Measurements from ENCODE around the gene HSP90AA1. TPM values are rescaled to one million over a fixed set of nuclear protein-coding genes. Genes with fewer than 3 reads are reported as not detected.

Gene HSP90AA1
- total RNA-seq, 2 donors from 2014 or later, result 423 to 540 TPM

GRCh38 chr14:102058961-102059360 lies 27.9 kb downstream of the HSP90AA1 start:
- DNase-seq (ENCODE audit: low spot score), result no peak
- Histone ChIP-seq H3K36me3 (no peaks in the 10 kb centered on the region), H3K4me1 (replicated peaks) (no peaks in the 10 kb centered on the region), H3K27ac (no peak overlapping the region), H3K9me3 (no peaks in the 10 kb centered on the region), H3K4me3 (no peak overlapping the region), H3K27me3 (replicated peaks; ENCODE audit: insufficient read depth) (no peaks in the 10 kb centered on the region)
- TF ChIP-seq POLR2AphosphoS5 (IDR thresholded peaks at IDR 0.05) (no peak), POLR2A (IDR thresholded peaks at IDR 0.05) (no peak), CTCF (IDR thresholded peaks at IDR 0.05) (no peak)
- WGBS, result 55% methylated on average over 5 of the region's 5 CpGs
- intact Hi-C loops (cut with DNase I), result no loop called here

GRCh38 chr14:102058146-102058545 lies 28.7 kb downstream of the HSP90AA1 start:
- no peak for DNase-seq (ENCODE audit: low spot score)
- intact Hi-C loops (cut with DNase I), result no loop called here
- WGBS, result 78% methylated on average over 7 of the region's 7 CpGs
- Histone ChIP-seq H3K4me1 (replicated peaks) (no peaks in the 10 kb centered on the region), H3K27me3 (replicated peaks; ENCODE audit: insufficient read depth) (no peaks in the 10 kb centered on the region), H3K36me3 (no peaks in the 10 kb centered on the region), H3K27ac (no peak overlapping the region), H3K9me3 (no peaks in the 10 kb centered on the region), H3K4me3 (no peak overlapping the region)
- TF ChIP-seq CTCF (IDR thresholded peaks at IDR 0.05) (no peak), POLR2AphosphoS5 (IDR thresholded peaks at IDR 0.05) (no peak), POLR2A (IDR thresholded peaks at IDR 0.05) (no peak)

GRCh38 chr14:102057480-102058114 lies 29.2 kb downstream of the HSP90AA1 start:
- no peak for DNase-seq (ENCODE audit: low spot score)
- no peaks in the 10 kb centered on the region for H3K27me3 ChIP-seq (replicated peaks; ENCODE audit: insufficient read depth)
- no peaks in the 10 kb centered on the region for H3K4me1 ChIP-seq (replicated peaks)
- no peaks in the 10 kb centered on the region for H3K9me3 ChIP-seq
- H3K4me3 ChIP-seq, result no peak overlapping the region
- no peak overlapping the region for H3K27ac ChIP-seq
- intact Hi-C loops (cut with DNase I), result no loop called here
- TF ChIP-seq POLR2AphosphoS5 (IDR thresholded peaks at IDR 0.05), result no peak
- TF ChIP-seq POLR2A (IDR thresholded peaks at IDR 0.05), result no peak
- 61% methylated on average over 10 of the region's 10 CpGs for WGBS
- H3K36me3 ChIP-seq, result no peaks in the 10 kb centered on the region

GRCh38 chr14:102056694-102057442 lies 30.0 kb downstream of the HSP90AA1 start:
- Histone ChIP-seq H3K27me3 (replicated peaks; ENCODE audit: insufficient read depth) (no peaks in the 10 kb centered on the region), H3K36me3 (no peaks in the 10 kb centered on the region), H3K4me1 (replicated peaks) (no peaks in the 10 kb centered on the region), H3K9me3 (no peaks in the 10 kb centered on the region), H3K4me3 (no peak overlapping the region), H3K27ac (no peak overlapping the region)
- DNase-seq (ENCODE audit: low spot score), result no peak
- intact Hi-C loops (cut with DNase I), result no loop called here
- WGBS, result 89% methylated on average over 31 of the region's 31 CpGs
- TF ChIP-seq POLR2AphosphoS5 (IDR thresholded peaks at IDR 0.05) (no peak), POLR2A (IDR thresholded peaks at IDR 0.05) (no peak), CTCF (IDR thresholded peaks at IDR 0.05) (no peak)

GRCh38 chr14:102055181-102055901 lies 31.5 kb downstream of the HSP90AA1 start:
- Histone ChIP-seq H3K4me1 (replicated peaks) (no peaks in the 10 kb centered on the region), H3K27me3 (replicated peaks; ENCODE audit: insufficient read depth) (no peaks in the 10 kb centered on the region), H3K36me3 (peaks cover 0 to 8% of the 10 kb centered on the region in 2 donors), H3K4me3 (no peak overlapping the region), H3K27ac (no peak overlapping the region), H3K9me3 (no peaks in the 10 kb centered on the region)
- no peak for DNase-seq (ENCODE audit: low spot score)
- no peak for TF ChIP-seq POLR2A (IDR thresholded peaks at IDR 0.05)
- TF ChIP-seq POLR2AphosphoS5 (IDR thresholded peaks at IDR 0.05), result no peak
- TF ChIP-seq CTCF (IDR thresholded peaks at IDR 0.05), result no peak
- 65% methylated on average over 24 of the region's 24 CpGs for WGBS
- intact Hi-C loops (cut with DNase I), result no loop called here
